ENCODE measurements around the gene SYT12. TPM values are rescaled to one million over a fixed set of nuclear protein-coding genes. Genes with fewer than 3 reads are reported as not detected.

SYT12 gene, protein sequence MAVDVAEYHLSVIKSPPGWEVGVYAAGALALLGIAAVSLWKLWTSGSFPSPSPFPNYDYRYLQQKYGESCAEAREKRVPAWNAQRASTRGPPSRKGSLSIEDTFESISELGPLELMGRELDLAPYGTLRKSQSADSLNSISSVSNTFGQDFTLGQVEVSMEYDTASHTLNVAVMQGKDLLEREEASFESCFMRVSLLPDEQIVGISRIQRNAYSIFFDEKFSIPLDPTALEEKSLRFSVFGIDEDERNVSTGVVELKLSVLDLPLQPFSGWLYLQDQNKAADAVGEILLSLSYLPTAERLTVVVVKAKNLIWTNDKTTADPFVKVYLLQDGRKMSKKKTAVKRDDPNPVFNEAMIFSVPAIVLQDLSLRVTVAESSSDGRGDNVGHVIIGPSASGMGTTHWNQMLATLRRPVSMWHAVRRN
- total RNA-seq (not detected in 2 replicates), polyA plus RNA-seq (not detected in 2 replicates), polyA minus RNA-seq (not detected in 2 replicates), Bru-seq, nascent RNA (not detected), BruChase-seq, experiment 1, labeled RNA remaining after a 6-hour chase (percentile 5 among the genes with signal in this experiment), BruChase-seq, experiment 2, labeled RNA remaining after a 2-hour chase (not detected)
- not detected in 2 replicates for polyA plus RNA-seq (2011; cell fraction: cytosol; rRNA removed)
- polyA plus RNA-seq (2011; cell fraction: nucleus; rRNA removed) = not detected in 2 replicates
- not detected in 2 replicates for polyA plus RNA-seq (2012)
- polyA minus RNA-seq (2011; cell fraction: cytosol; rRNA and poly(A)+ RNA removed) = 16.8 TPM
- polyA minus RNA-seq (2011; cell fraction: nucleus; rRNA and poly(A)+ RNA removed) = not detected in 2 replicates
- long read RNA-seq = 0 reads

DNA sequence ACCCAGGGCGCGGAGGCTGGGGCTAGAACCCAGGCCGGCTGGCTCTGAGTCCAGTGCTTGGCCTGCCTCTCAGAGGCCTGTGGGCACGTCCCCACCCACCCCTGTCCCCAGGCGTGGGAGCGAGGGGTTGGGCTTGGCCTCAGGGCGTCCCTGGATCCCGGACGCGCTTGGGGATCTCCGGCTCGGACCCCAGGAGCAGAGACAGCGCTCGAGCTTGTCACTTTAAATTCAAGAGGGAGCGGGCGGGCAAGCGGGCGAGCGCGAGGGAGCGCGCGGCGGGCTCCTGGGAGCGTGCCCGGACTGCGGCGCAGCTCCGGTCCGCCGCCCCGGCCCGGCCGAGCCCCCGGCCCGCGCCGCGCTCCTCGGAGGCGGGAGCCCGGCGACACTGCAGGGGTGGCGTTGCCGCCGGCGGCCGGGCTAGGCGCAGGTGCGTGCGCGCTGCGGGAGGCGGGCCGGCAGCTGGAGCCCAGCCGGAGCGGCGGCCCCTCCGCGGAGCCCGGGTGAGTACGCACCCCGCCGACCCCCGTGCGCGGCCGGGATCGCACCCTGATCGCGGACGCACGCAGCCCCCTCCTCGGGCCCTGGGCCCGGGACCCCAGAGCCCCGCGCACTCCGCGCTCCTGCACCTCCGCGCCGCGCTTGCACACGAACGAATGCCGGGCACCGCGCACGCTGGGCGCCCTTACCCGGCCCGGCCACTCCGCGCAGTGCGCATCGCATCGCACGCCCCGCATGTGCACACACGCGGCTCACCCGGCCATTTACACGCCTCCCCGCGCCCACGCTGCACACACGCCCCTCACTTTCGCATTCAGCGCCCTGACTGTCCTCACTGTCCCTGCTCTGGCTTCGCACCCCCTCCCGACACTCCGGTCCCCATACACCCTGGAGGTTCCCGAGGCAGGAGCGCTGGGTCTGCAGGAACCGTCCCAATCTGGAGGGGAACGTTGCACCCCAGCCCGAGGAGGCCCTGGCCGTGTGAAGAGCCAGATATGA is at the start of gene SYT12:
TSS of gene SYT12 (plus strand) at position 174 of the 996 bp plus-strand sequence. CDS start 7,011 bp downstream, outside the sequence.
- Histone ChIP-seq H2AFZ (ENCODE audit: low read depth, low read length) (no peak within 1 kb of the TSS), H3K79me2 (ENCODE audit: control insufficient read depth, insufficient read depth, low read length) (no peaks in the 10 kb centered on the region), H3K27ac (ENCODE audit: insufficient read depth, low read depth, low read length) (no peak within 1 kb of the TSS), H3K4me1 (ENCODE audit: control insufficient read depth, extremely low read depth, insufficient read depth, low read length) (peaks cover 6% of the 10 kb centered on the region), H3K9ac (replicated peaks; ENCODE audit: extremely low read depth, insufficient read depth, low read length) (no peak within 1 kb of the TSS), H3K4me2 (ENCODE audit: insufficient read depth, low read length) (peak within 1 kb of the TSS; percentile 52), H3K9me1 (replicated peaks; ENCODE audit: control insufficient read depth, extremely low read depth, insufficient read depth, low read length) (no peaks in the 10 kb centered on the region), H4K20me1 (replicated peaks; ENCODE audit: control insufficient read depth, extremely low read depth, insufficient read depth, low read length) (no peaks in the 10 kb centered on the region), H3K4me3 (replicated peaks in 1 of 3; ENCODE audit: insufficient read depth in 1 of 3, low read depth in 1 of 3, low read length in 3 of 3) (peak within 1 kb of the TSS in 1 of 3 experiments; percentile 10), H3K9me3 (replicated peaks; ENCODE audit: control insufficient read depth, insufficient read depth, low read length) (no peaks in the 10 kb centered on the region), H3K27me3 (ENCODE audit: control insufficient read depth in 2 of 2, insufficient read depth in 2 of 2, low read length in 2 of 2) (peaks cover 20 to 21% of the 10 kb centered on the region in 2 experiments), H3K36me3 (ENCODE audit: control insufficient read depth in 2 of 2, extremely low read depth in 1 of 2, insufficient read depth in 2 of 2, low read length in 2 of 2) (no peaks in the 10 kb centered on the region)
- ChIA-PET POLR2A (no interaction called here), CTCF (interaction anchor here (0.9 to 2.2 kb wide), 5 partner anchors 8 to 138 kb away, joined by 3 to 11 read pairs (median 7); no protein-coding TSS in a partner anchor)
- dilution Hi-C loops (cut with MboI; ENCODE audit: extremely low pct_ligation_motif_present, low sequenced_read_pairs) = no loop called here
- no TSS peak for BruUV-seq (replicated peaks)
- intact Hi-C loops (cut with micrococcal nuclease) = loop anchor here (5.0 kb wide), 1 partner anchor 41 kb away; no protein-coding TSS in a partner anchor
- TF ChIP-seq EZH2 (IDR thresholded peaks at IDR 0.05; ENCODE audit: borderline replicate concordance, low read depth, low read length, severe bottlenecking) (peak; percentile 94), POLR2AphosphoS5 (IDR thresholded peaks at IDR 0.05; ENCODE audit: insufficient read depth, low read depth, low read length) (no peak)
- DNase-seq (ENCODE audit: low read depth, low spot score) = no peak
- FAIRE-seq = no peak
